Cardiac muscle cell (in vitro differentiated cells and primary cell): ENCODE measurements around the gene MTA2. TPM values are rescaled to one million over a fixed set of nuclear protein-coding genes. Genes with fewer than 3 reads are reported as not detected.
A peak's percentile ranks its signal among the peaks of the same experiment; 100 is the strongest.

ENCODE experiments used
- DNase-seq, 2 donors: peaks; one replicate each; pipeline versions ENCODE4 v3.0.0 to v3.0.0-alpha.2; 2010 to 2017; ENCODE audit warnings: low read depth in 1 of 2, low spot score in 1 of 2
- H3K27ac ChIP-seq: fragments of 200-600 bp; sonication (generic); 2 replicates; pipeline ENCODE4 v1.5.1; 2016
- H3K27me3 ChIP-seq: fragments of 200-600 bp; sonication (generic); 2 replicates; pipeline ENCODE4 v1.6.0; 2016; ENCODE audit warnings: control low read depth
- H3K36me3 ChIP-seq: fragments of 200-600 bp; sonication (generic); 2 replicates; pipeline ENCODE4 v1.5.1; 2016; ENCODE audit warnings: control low read depth
- H3K4me1 ChIP-seq: fragments of 200-600 bp; sonication (generic); 2 replicates; pipeline ENCODE4 v1.8.1; 2017; ENCODE audit warnings: low read depth, mild to moderate bottlenecking, mixed run types
- H3K4me3 ChIP-seq: fragments of 200-600 bp; sonication (generic); 2 replicates; pipeline ENCODE4 v1.5.1; 2016; ENCODE audit warnings: mild to moderate bottlenecking
- H3K9me3 ChIP-seq: fragments of 200-600 bp; sonication (generic); 2 replicates; pipeline ENCODE4 v1.5.1; 2017; ENCODE audit warnings: low read depth, mild to moderate bottlenecking, control low read depth
- CTCF ChIP-seq: IDR thresholded peaks from 2 replicates; pipeline ENCODE4 v1.5.1; 2012; ENCODE audit warnings: low read depth, mild to moderate bottlenecking, low read length
- polyA plus RNA-seq: library from polyadenylated mRNA; unstranded; fragments of >200 nt; fragmentation: Nextera tagmentation; extraction: Ambion mirVana; gene quantifications from 2 replicates; pipeline ENCODE4 v1.2.1, GENCODE V29; 2016
- total RNA-seq: library from RNA; depleted of rRNA; stranded (reverse); fragments of >200 nt; gene quantifications from 2 replicates; pipeline ENCODE4 v1.2.3, GENCODE V29; 2016

MTA2 gene
- total and polyA plus RNA-seq, 2 experiments from 2014 or later, result 22.9 to 108 TPM

DNA sequence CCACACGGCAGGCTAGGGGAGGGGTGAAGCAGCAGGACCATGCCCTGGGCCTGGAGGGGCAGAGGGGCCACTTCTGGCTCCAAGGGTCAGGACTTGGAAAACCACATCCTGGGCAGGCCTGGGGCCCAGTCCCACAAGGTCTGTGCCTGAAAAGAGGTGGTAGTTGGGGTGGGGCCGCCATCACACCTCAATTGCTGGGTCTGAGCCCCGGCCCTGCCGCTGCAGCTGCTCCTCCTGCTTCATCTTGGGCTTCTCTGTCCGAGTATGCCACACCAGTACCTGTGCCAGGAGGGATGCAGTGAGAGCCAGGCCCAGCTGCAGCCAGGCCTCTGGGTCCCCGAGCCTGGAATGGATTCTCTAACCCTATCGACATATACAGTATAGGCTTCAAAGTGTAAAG is 13.9 kb upstream of the MTA2 start:
- Histone ChIP-seq H3K27me3 (no peaks in the 10 kb centered on the region), H3K4me1 (no peaks in the 10 kb centered on the region), H3K9me3 (no peaks in the 10 kb centered on the region), H3K4me3 (no peak overlapping the region), H3K27ac (no peak overlapping the region), H3K36me3 (no peaks in the 10 kb centered on the region)
- TF ChIP-seq CTCF, result no peak
- DNase-seq, result no peak

GRCh38 chr11:62614275-62614674 is 12.6 kb upstream of the MTA2 start:
- Histone ChIP-seq H3K9me3 (no peaks in the 10 kb centered on the region), H3K4me1 (no peaks in the 10 kb centered on the region), H3K27me3 (no peaks in the 10 kb centered on the region), H3K36me3 (no peaks in the 10 kb centered on the region), H3K4me3 (no peak overlapping the region), H3K27ac (peak overlapping the region; percentile 76)
- TF ChIP-seq CTCF, result no peak
- no peak for DNase-seq

- Histone ChIP-seq H3K4me1 (no peaks in the 10 kb centered on the region), H3K27ac (peak overlapping the region; percentile 76), H3K27me3 (no peaks in the 10 kb centered on the region), H3K4me3 (no peak overlapping the region), H3K36me3 (no peaks in the 10 kb centered on the region), H3K9me3 (no peaks in the 10 kb centered on the region)
- no peak for TF ChIP-seq CTCF
- DNase-seq, result no peak
Observed at GRCh38 chr11:62613291-62613778, 11.7 kb upstream of the MTA2 start.

GRCh38 chr11:62612366-62613290 is 11.0 kb upstream of the MTA2 start, which contains the start of the genes EML3 and ROM1:
EML3 (minus strand) TSS chr11:62612775; CDS start chr11:62612457, 318 bp downstream.
ROM1 (plus strand) TSS chr11:62613257; CDS start chr11:62613282, 25 bp downstream.
- Histone ChIP-seq H3K27ac (peak within 1 kb of the TSS; percentile 76), H3K4me3 (peak within 1 kb of the TSS; percentile 55), H3K27me3 (no peaks in the 10 kb centered on the region), H3K36me3 (no peaks in the 10 kb centered on the region), H3K9me3 (no peaks in the 10 kb centered on the region), H3K4me1 (no peaks in the 10 kb centered on the region)
- peak; percentile 74 for TF ChIP-seq CTCF
- peak; percentile 90 to 97 for DNase-seq

- Histone ChIP-seq H3K36me3 (no peaks in the 10 kb centered on the region), H3K27ac (peak overlapping the region; percentile 59), H3K4me1 (peaks cover 5% of the 10 kb centered on the region), H3K4me3 (peak overlapping the region; percentile 55), H3K27me3 (no peaks in the 10 kb centered on the region), H3K9me3 (no peaks in the 10 kb centered on the region)
- TF ChIP-seq CTCF, result peak; percentile 12
- peak in 1 of 2 donors; percentile 87 for DNase-seq
Observed at GRCh38 chr11:62611705-62612365, 10.2 kb upstream of the MTA2 start.
